ENCODE results near the gene ARRDC3.

- no peak for TF ChIP-seq CTCF (IDR thresholded peaks at IDR 0.05)
- no peak for TF ChIP-seq POLR2A (IDR thresholded peaks at IDR 0.05)
- TF ChIP-seq POLR2AphosphoS5 (IDR thresholded peaks at IDR 0.05; ENCODE audit: insufficient read depth in 1 of 2, low read depth in 1 of 2): no peak
Measured at GRCh38 chr5:91378752-91379211, 4.3 kb downstream of the ARRDC3 start.
